Keratinocyte (primary cell): Measurements from ENCODE around the gene TRPM6. TPM values are rescaled to one million over a fixed set of nuclear protein-coding genes. Genes with fewer than 3 reads are reported as not detected.
A peak's percentile ranks its signal among the peaks of the same experiment; 100 is the strongest.

Experiments used
- DNase-seq: peaks from one replicate; pipeline ENCODE4 v3.0.0-alpha.2; 2011; ENCODE audit warnings: low read depth, missing footprints, low spot score
- FAIRE-seq: peaks from 2 replicates; lab custom pipeline; 2011; peaks lifted over from hg19 to GRCh38; lab: Jason Lieb, UNC
- H2AFZ ChIP-seq: 2 replicates; pipeline ENCODE4 v1.6.0; 2012; ENCODE audit warnings: low read length, control low read depth, inconsistent platforms; ENCODE audit not compliant: control insufficient read depth
- H3K27ac ChIP-seq: 2 replicates; pipeline ENCODE4 v1.5.1; 2011; ENCODE audit warnings: low read length; ENCODE audit not compliant: control insufficient read depth, insufficient read depth
- H3K27me3 ChIP-seq: 3 replicates; pipeline ENCODE4 v1.6.0; 2011; ENCODE audit warnings: low read length; ENCODE audit not compliant: control insufficient read depth, insufficient read depth; ENCODE audit errors: extremely low read depth
- H3K36me3 ChIP-seq, 2 experiments: 2 replicates in 1 of 2; 3 replicates in 1 of 2; pipeline ENCODE4 v1.5.1; 2011; ENCODE audit warnings: low read length in 2 of 2, mild to moderate bottlenecking in 1 of 2; ENCODE audit not compliant: control insufficient read depth in 2 of 2, insufficient read depth in 2 of 2; ENCODE audit errors: extremely low read depth in 1 of 2
- H3K4me1 ChIP-seq: 3 replicates; pipeline ENCODE4 v1.5.1; 2011; ENCODE audit warnings: low read length; ENCODE audit not compliant: control insufficient read depth, insufficient read depth; ENCODE audit errors: extremely low read depth
- H3K4me2 ChIP-seq: 3 replicates; pipeline ENCODE4 v1.6.0; 2011; ENCODE audit warnings: low read depth, low read length; ENCODE audit not compliant: control insufficient read depth, insufficient read depth; ENCODE audit errors: extremely low read depth
- H3K4me3 ChIP-seq, 3 experiments: fragments of 200-600 bp in 1 of 3; sonication (generic) in 1 of 3; 2 replicates in 2 of 3; 3 replicates in 1 of 3; pipeline ENCODE4 v1.5.1; 2011 to 2016; ENCODE audit warnings: low read length in 3 of 3, mild to moderate bottlenecking in 3 of 3, control low read depth in 2 of 3, inconsistent platforms in 1 of 3, low read depth in 1 of 3, mixed read lengths in 1 of 3, mixed run types in 1 of 3, moderate library complexity in 1 of 3; ENCODE audit not compliant: control insufficient read depth in 2 of 3, insufficient read depth in 2 of 3; ENCODE audit errors: extremely low read depth in 1 of 3
- H3K79me2 ChIP-seq: 2 replicates; pipeline ENCODE4 v1.6.0; 2012; ENCODE audit warnings: low read length; ENCODE audit not compliant: control insufficient read depth, insufficient read depth
- H3K9ac ChIP-seq: 3 replicates; pipeline ENCODE4 v1.6.0; 2011; ENCODE audit warnings: low read length; ENCODE audit not compliant: control insufficient read depth, insufficient read depth; ENCODE audit errors: extremely low read depth
- H3K9me1 ChIP-seq: 3 replicates; pipeline ENCODE4 v1.6.0; 2011; ENCODE audit warnings: low read length; ENCODE audit not compliant: control insufficient read depth, insufficient read depth; ENCODE audit errors: extremely low read depth
- H3K9me3 ChIP-seq: 2 replicates; pipeline ENCODE4 v1.5.1; 2012; ENCODE audit warnings: low read depth, low read length; ENCODE audit not compliant: control insufficient read depth
- H4K20me1 ChIP-seq: 3 replicates; pipeline ENCODE4 v1.6.0; 2011; ENCODE audit warnings: low read length; ENCODE audit not compliant: control insufficient read depth, insufficient read depth; ENCODE audit errors: extremely low read depth
- EZH2 ChIP-seq: IDR thresholded peaks from one replicate; pipeline ENCODE4 v1.6.1; 2012; ENCODE audit warnings: inconsistent platforms, mild to moderate bottlenecking, low read length, moderate library complexity
- dilution Hi-C: fragments of 300-500 bp; cut with MboI; formaldehyde crosslinking; loops from one replicate; pipeline ENCODE4 v1.7.0; 2020; ENCODE audit warnings: low sequenced_read_pairs; ENCODE audit not compliant: extremely low pct_ligation_motif_present
- polyA plus RNA-seq, 5 experiments: library from polyadenylated mRNA; depleted of rRNA in 3 of 5; stranded (reverse) in 3 of 5; stranded (forward) in 1 of 5; unstranded in 1 of 5; fragments of >200 nt; gene quantifications; 1 replicate in 1 of 5; 2 replicates in 3 of 5; 3 replicates in 1 of 5; pipeline versions ENCODE4 v1.2.1 to v1.2.3, GENCODE V29; 2011 to 2012; ENCODE audit warnings: missing spikeins in 2 of 5, low read depth in 1 of 5, low replicate concordance in 1 of 5
- TF ChIP-seq, protein P1 (sequence below), 3 experiments: IDR thresholded peaks in 1 of 3; conservative IDR thresholded peaks in 1 of 3; optimal IDR thresholded peaks in 1 of 3; 2 replicates in 2 of 3; 3 replicates in 1 of 3; pipeline versions ENCODE3 to v1.5.1; 2011; ENCODE audit warnings: low read length in 3 of 3, mild to moderate bottlenecking in 3 of 3, moderate library complexity in 2 of 3, control low read depth in 1 of 3, inconsistent platforms in 1 of 3; ENCODE audit not compliant: insufficient read depth in 2 of 3; ENCODE audit errors: extremely low read depth in 1 of 3

The TRPM6 gene
- polyA plus RNA-seq, 1 donor (not counting 4 experiments of a cell fraction or from before 2014, with no cell fraction given) = 0.18 TPM

DNA sequence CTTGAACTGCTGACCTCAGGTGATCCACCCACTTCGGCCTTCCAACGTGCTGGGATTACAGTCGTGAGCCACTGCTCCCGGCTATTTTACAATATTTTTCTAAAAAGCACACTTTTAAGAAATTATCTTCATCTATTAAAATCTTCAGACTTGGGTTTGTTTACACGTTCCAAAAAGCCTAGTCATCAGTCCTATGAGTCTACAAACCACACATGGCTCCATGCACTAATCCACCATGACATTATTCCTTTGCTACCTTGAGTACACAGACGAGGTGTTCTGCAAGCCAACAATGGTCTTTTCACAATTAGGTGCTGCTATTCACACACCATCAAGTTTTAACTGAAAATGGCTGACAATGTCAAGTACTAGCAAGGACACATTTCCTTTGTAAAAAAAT, 41.0 kb downstream of the TRPM6 start:
- Histone ChIP-seq H3K27ac (no peak overlapping the region), H2AFZ (no peak overlapping the region), H4K20me1 (no peaks in the 10 kb centered on the region), H3K9me1 (no peaks in the 10 kb centered on the region), H3K9ac (no peak overlapping the region), H3K4me3 (no peak overlapping the region), H3K27me3 (no peaks in the 10 kb centered on the region), H3K36me3 (no peaks in the 10 kb centered on the region), H3K4me1 (no peaks in the 10 kb centered on the region), H3K79me2 (no peaks in the 10 kb centered on the region), H3K9me3 (no peaks in the 10 kb centered on the region), H3K4me2 (no peak overlapping the region)
- DNase-seq (no peak), FAIRE-seq (no peak)
- no peak for TF ChIP-seq EZH2
- TF ChIP-seq, protein P1, sequence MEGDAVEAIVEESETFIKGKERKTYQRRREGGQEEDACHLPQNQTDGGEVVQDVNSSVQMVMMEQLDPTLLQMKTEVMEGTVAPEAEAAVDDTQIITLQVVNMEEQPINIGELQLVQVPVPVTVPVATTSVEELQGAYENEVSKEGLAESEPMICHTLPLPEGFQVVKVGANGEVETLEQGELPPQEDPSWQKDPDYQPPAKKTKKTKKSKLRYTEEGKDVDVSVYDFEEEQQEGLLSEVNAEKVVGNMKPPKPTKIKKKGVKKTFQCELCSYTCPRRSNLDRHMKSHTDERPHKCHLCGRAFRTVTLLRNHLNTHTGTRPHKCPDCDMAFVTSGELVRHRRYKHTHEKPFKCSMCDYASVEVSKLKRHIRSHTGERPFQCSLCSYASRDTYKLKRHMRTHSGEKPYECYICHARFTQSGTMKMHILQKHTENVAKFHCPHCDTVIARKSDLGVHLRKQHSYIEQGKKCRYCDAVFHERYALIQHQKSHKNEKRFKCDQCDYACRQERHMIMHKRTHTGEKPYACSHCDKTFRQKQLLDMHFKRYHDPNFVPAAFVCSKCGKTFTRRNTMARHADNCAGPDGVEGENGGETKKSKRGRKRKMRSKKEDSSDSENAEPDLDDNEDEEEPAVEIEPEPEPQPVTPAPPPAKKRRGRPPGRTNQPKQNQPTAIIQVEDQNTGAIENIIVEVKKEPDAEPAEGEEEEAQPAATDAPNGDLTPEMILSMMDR (optimal IDR thresholded peaks at IDR 0.05 in 1 of 3, IDR thresholded peaks at IDR 0.05 in 1 of 3, conservative IDR thresholded peaks at IDR 0.05 in 1 of 3; ENCODE audit: extremely low read depth in 1 of 3, insufficient read depth in 2 of 3, low read length in 3 of 3) = no peak
- dilution Hi-C loops = no loop called here

GRCh38 chr9:74838351-74838750, 49.4 kb downstream of the TRPM6 start:
- FAIRE-seq = peak; percentile 41
- Histone ChIP-seq H3K27ac (no peak overlapping the region), H3K79me2 (no peaks in the 10 kb centered on the region), H3K4me2 (no peak overlapping the region), H3K4me3 (no peak overlapping the region), H2AFZ (peak overlapping the region; percentile 10), H3K9ac (no peak overlapping the region), H3K4me1 (no peaks in the 10 kb centered on the region), H3K9me1 (no peaks in the 10 kb centered on the region), H3K9me3 (no peaks in the 10 kb centered on the region), H3K36me3 (no peaks in the 10 kb centered on the region), H3K27me3 (no peaks in the 10 kb centered on the region), H4K20me1 (no peaks in the 10 kb centered on the region)
- TF ChIP-seq, protein P1 (optimal IDR thresholded peaks at IDR 0.05 in 1 of 3, IDR thresholded peaks at IDR 0.05 in 1 of 3, conservative IDR thresholded peaks at IDR 0.05 in 1 of 3; ENCODE audit: extremely low read depth in 1 of 3, insufficient read depth in 2 of 3, low read length in 3 of 3) = no peak
- no peak for TF ChIP-seq EZH2
- DNase-seq = peak; percentile 5
- dilution Hi-C loops = no loop called here
